Coronary artery (tissue), 2 donors: ENCODE measurements around the gene SLC6A12.
A peak's percentile ranks its signal among the peaks of the same experiment; 100 is the strongest.

Source experiments
- DNase-seq: peaks from one replicate; pipeline ENCODE4 v3.0.0-alpha.2; 2017; ENCODE audit warnings: low spot score
- H3K27ac ChIP-seq, 2 donors: fragments of 200-600 bp; sonication (generic); one replicate each; pipeline ENCODE4 v1.5.1; 2016 to 2019
- H3K4me3 ChIP-seq: fragments of 200-600 bp; sonication (generic); 2 replicates; pipeline ENCODE4 v1.5.1; 2016; ENCODE audit warnings: mild to moderate bottlenecking, moderate library complexity
- TF ChIP-seq, protein P1 (sequence below): fragments of 200-600 bp; sonication (generic); IDR thresholded peaks from one replicate; pipeline ENCODE4 v1.5.1; 2019; ENCODE audit warnings: antibody characterized with exemption

SLC6A12 gene

DNA sequence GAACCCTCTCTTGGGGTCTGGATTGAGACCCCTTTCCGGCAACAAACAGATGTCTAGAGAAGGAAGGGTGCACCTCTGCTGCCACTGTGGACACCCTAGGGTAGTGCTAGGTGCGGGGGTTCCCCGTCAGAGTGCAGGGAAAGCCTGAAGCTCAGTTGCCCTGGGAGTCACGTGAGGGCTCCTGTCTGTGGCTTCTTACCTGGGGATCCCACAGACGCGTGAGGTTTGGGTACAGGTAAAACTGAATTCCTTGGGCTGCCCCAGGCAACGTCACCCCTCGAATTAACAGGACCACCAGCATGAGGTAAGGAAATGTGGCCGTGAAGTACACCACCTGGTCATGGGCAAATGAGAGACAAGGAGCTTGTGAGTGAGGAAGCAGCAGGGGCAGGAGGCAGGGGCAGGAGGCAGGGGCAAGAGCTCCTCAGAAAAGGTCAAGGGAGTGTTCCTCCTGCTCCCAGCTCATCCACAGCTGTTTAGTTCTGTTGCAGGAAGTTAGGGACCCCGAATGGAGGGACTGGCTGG, 21.0 kb upstream of the SLC6A12 start:
- Histone ChIP-seq H3K27ac (no peak overlapping the region), H3K4me3 (no peak overlapping the region)
- TF ChIP-seq, protein P1, sequence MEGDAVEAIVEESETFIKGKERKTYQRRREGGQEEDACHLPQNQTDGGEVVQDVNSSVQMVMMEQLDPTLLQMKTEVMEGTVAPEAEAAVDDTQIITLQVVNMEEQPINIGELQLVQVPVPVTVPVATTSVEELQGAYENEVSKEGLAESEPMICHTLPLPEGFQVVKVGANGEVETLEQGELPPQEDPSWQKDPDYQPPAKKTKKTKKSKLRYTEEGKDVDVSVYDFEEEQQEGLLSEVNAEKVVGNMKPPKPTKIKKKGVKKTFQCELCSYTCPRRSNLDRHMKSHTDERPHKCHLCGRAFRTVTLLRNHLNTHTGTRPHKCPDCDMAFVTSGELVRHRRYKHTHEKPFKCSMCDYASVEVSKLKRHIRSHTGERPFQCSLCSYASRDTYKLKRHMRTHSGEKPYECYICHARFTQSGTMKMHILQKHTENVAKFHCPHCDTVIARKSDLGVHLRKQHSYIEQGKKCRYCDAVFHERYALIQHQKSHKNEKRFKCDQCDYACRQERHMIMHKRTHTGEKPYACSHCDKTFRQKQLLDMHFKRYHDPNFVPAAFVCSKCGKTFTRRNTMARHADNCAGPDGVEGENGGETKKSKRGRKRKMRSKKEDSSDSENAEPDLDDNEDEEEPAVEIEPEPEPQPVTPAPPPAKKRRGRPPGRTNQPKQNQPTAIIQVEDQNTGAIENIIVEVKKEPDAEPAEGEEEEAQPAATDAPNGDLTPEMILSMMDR: no peak
- DNase-seq: peak; percentile 12

DNA sequence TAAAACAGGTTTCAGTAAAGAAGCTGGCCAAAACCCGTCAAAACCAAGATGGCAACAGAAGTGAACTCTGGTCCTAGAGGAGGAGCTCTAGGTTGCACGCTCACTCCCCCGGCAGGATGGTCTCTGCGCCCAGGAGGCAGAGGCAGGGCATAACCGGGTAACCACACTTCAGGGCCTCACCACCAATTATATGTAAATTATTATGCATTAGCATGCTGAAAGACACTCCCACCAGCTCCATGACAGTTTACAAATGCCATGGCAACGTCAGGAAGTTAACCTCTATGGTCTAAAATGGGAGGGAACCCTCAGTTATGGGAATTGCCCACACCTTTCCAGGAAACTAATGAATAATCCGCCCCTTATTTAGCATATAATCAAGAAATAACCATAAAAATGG, 20.1 kb upstream of the SLC6A12 start:
- H3K4me3 ChIP-seq: no peak overlapping the region
- TF ChIP-seq, protein P1: no peak
- DNase-seq: no peak
- H3K27ac ChIP-seq: no peak overlapping the region

DNA sequence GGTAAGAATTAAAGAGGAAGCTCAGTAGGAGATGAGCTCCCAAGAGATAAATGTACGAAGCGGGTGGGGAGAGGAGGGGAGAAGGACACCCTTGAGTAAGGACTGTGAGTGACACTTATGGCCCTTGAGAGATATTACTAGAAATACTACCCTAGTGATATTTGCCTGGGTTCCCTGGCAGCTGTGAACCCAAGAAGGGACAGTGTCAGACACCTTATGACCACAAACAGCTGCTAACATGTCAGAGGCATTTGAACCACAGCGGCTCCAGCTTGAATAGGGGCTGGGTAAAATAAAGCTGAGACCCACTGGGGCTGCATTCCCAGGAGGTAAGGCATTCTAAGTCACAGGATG, 19.6 kb upstream of the SLC6A12 start:
- no peak overlapping the region for H3K27ac ChIP-seq
- TF ChIP-seq, protein P1: no peak

DNA sequence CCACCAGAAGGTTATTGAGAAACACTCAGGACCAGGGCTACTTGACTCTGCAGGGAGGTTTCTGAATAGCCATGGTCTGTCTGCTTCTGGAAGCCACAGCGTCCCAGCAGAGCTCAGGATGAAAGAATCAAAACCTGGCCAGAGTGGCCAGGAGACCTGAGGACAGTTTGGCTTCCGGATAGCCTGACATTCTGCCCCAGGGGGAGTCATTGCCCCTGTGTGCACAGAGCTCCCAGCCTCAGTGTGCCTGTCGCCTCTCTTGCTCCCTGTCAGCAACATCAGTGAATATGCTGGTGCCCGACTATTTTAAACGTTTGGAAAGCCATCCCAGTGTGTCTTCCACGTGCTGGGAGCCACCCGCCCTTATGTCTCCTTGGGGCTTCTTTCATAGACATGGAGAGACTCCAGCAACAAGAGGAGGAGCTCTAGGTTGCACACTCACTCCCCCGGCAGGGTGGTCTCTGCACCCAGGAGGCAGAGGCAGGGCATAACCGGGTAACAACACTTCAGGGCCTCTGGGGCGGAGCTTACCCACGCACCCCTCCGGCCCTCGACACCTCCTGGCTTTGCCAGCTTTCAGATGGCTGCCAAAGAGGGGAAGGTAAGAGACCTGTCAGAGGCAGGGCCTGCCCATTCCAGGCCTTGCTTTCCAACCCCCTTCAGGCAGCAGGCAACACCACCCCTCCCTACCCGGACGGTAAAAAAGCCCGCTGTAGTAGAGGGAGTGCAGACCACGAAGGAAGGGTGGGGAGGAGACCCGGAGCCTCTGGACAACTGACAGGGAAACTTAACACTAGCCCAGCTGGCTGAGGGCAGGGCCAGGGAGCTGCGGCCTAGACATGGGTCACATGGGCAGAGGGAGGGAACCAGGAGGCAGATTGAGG, 19.0 kb upstream of the SLC6A12 start:
- TF ChIP-seq, protein P1: no peak
- peak; percentile 56 for DNase-seq
- no peak overlapping the region for H3K27ac ChIP-seq

More for the DNA sequence above, 19.6 kb upstream of the SLC6A12 start:
- peak; percentile 35 for DNase-seq
- H3K4me3 ChIP-seq: no peak overlapping the region

DNA sequence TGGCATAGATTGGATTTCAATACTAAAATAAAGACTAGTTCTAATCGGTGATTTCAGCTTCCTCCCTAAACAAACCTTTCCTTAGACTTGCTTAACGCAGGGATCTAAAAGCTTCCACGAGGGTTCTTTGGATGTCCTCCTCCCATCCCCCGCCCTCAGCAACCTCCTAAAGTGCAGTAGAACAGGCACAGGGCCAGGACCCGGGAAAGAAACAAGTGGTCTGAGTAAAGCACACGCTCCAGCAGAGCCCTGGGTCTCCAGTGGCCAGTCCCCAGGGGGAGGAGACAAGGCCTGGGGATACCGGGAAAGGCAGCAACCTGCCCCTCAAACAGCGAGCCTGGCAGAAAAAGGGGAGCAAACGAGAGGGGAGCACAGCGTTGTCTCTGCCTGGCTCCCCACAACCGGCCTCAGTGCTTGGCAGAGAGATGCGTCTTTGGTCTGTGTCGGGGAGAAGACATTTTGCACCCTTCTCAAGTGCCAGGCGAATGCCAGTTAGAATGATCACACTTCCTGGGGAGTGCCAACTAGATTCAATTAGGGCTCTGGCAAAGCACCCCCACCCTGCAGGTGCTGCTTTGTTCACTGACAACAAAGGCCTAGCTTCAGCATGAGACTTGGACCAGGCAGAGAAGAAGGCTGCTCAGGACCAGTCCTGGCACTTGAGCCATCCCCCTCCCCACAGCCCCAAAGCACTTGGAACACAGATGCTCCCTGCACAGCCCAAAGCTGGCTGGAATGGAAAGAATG, 17.1 kb upstream of the SLC6A12 start:
- peak; percentile 64 for DNase-seq
- no peak overlapping the region for H3K27ac ChIP-seq
- H3K4me3 ChIP-seq: no peak overlapping the region
- TF ChIP-seq, protein P1: no peak

More for the DNA sequence above, 19.0 kb upstream of the SLC6A12 start:
- no peak overlapping the region for H3K4me3 ChIP-seq

DNA sequence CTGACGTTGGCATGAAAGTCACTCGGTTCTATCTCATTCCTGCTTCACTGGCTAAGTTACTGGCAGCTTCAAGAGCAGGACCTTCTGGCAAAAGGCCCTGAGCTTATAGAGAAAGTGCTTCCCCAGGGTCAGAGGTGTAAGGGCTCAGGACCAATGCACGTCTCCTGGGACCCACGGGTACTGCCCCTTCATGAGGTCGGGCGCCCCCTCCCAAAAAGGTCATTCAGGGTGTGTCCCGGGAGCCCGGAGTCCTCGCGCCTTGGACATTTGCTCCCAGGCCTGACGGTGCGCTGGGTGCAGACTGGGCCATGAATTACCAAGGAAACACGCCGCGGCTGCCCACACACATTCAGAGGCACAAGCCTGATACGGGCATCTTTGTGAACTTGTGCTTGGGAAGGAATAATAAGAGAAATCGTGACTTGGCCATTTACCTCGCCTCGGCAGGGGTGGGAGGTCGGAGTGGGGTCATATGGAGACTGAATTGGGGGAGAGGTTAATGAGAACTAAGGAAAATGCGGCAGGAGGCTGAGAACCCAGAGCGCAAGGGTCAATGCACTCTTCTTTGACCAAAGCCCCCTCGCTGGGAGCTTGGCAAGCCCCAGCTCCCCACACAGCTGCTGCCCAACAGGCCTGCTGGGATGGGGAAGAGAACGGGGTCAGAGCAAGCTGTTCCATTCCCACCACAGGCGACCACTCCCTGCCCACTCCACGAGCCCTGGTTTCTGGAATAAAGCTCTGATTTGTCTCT, 15.7 kb upstream of the SLC6A12 start:
- DNase-seq: peak; percentile 66

More for the DNA sequence above, 15.7 kb upstream of the SLC6A12 start:
- TF ChIP-seq, protein P1: no peak
- Histone ChIP-seq H3K4me3 (no peak overlapping the region), H3K27ac (no peak overlapping the region)
